IMR-90 (cell line): Measurements from ENCODE around the gene FAM151A. TPM values are rescaled to one million over a fixed set of nuclear protein-coding genes. Genes with fewer than 3 reads are reported as not detected.

Source experiments
- ATAC-seq: fragments of 200-7000 bp; cut with Tn5 transposase; 2 replicates; pipeline ENCODE4 v1.9.1; 2020; ENCODE audit warnings: low read depth, mild to moderate bottlenecking, moderate library complexity
- BruUV-seq: library from RNA; stranded (reverse); fragments of 400-500 nt; replicated peaks from 2 replicates; lab custom pipeline; 2021; lab: Mats Ljungman, UMichigan
- CTCF ChIA-PET: fragments of 300-600 bp; formaldehyde crosslinking; extraction: SDS; loops from one replicate; lab custom pipeline; 2021; ENCODE audit warnings: antibody characterized with exemption; lab: Yijun Ruan, JAX
- POLR2A ChIA-PET: fragments of 300-600 bp; sonication (Branson Sonifier 250); formaldehyde crosslinking; loops from one replicate; lab custom pipeline; 2022; ENCODE audit warnings: antibody characterized with exemption; ENCODE audit not compliant: unreplicated experiment; lab: Charles Lee
- DNase-seq: peaks from one replicate; pipeline ENCODE4 v3.0.0; 2013
- H2AFZ ChIP-seq: replicated peaks from 2 replicates; pipeline ENCODE3; 2013; ENCODE audit warnings: low read length, mild to moderate bottlenecking; ENCODE audit not compliant: poor library complexity
- H2AK5ac ChIP-seq: 2 replicates; pipeline ENCODE4 v1.6.1; 2013; ENCODE audit warnings: low read depth, low read length, inconsistent platforms
- H2AK9ac ChIP-seq: replicated peaks from 2 replicates; pipeline ENCODE3; 2013; ENCODE audit warnings: mild to moderate bottlenecking, low read depth, low read length, moderate library complexity; ENCODE audit not compliant: poor library complexity
- H2BK120ac ChIP-seq: 2 replicates; pipeline ENCODE4 v1.6.1; 2013; ENCODE audit warnings: low read depth, low read length, inconsistent platforms
- H2BK15ac ChIP-seq: 3 replicates; pipeline ENCODE4 v1.6.1; 2013; ENCODE audit warnings: low read depth, low read length, inconsistent platforms
- H2BK20ac ChIP-seq: 2 replicates; pipeline ENCODE4 v1.6.1; 2013; ENCODE audit warnings: low read depth, mild to moderate bottlenecking, inconsistent platforms, low read length, moderate library complexity
- H2BK5ac ChIP-seq: 2 replicates; pipeline ENCODE4 v1.6.1; 2013; ENCODE audit warnings: mild to moderate bottlenecking, low read depth, low read length, inconsistent platforms; ENCODE audit not compliant: poor library complexity, severe bottlenecking
- H3K14ac ChIP-seq: replicated peaks from 2 replicates; pipeline ENCODE4 v1.6.1; 2013; ENCODE audit warnings: low read depth, low read length, inconsistent platforms
- H3K18ac ChIP-seq: 2 replicates; pipeline ENCODE4 v1.6.1; 2013; ENCODE audit warnings: low read depth, low read length, control low read depth
- H3K23ac ChIP-seq: 2 replicates; pipeline ENCODE4 v1.6.1; 2013; ENCODE audit warnings: low read depth, low read length, inconsistent platforms
- H3K27ac ChIP-seq: 2 replicates; pipeline ENCODE4 v1.5.1; 2013; ENCODE audit warnings: mild to moderate bottlenecking, control low read depth, low read length; ENCODE audit not compliant: insufficient read depth
- H3K27me3 ChIP-seq: 2 replicates; pipeline ENCODE4 v1.6.1; 2013; ENCODE audit warnings: low read length; ENCODE audit not compliant: control insufficient read depth, insufficient read depth
- H3K36me3 ChIP-seq: 2 replicates; pipeline ENCODE4 v1.6.1; 2013; ENCODE audit warnings: low read length, mixed read lengths; ENCODE audit not compliant: control insufficient read depth, insufficient read depth
- H3K4ac ChIP-seq: 2 replicates; pipeline ENCODE4 v1.6.1; 2013; ENCODE audit warnings: low read depth, low read length, inconsistent platforms
- H3K4me1 ChIP-seq: 2 replicates; pipeline ENCODE4 v1.6.1; 2013; ENCODE audit warnings: low read length, mixed read lengths; ENCODE audit not compliant: control insufficient read depth, insufficient read depth
- H3K4me2 ChIP-seq: 2 replicates; pipeline ENCODE4 v1.6.1; 2013; ENCODE audit warnings: low read depth, mild to moderate bottlenecking, control low read depth, low read length, moderate library complexity
- H3K4me3 ChIP-seq: 2 replicates; pipeline ENCODE4 v1.5.1; 2013; ENCODE audit warnings: low read depth, mild to moderate bottlenecking, control low read depth, low read length, moderate library complexity; ENCODE audit not compliant: insufficient read depth
- H3K56ac ChIP-seq: 2 replicates; pipeline ENCODE4 v1.6.1; 2013; ENCODE audit warnings: low read length, inconsistent platforms; ENCODE audit not compliant: insufficient read depth; ENCODE audit errors: extremely low read depth
- H3K79me1 ChIP-seq, 2 experiments: 2 replicates each; pipeline ENCODE4 v1.6.1; 2013; ENCODE audit warnings: low read length in 2 of 2, inconsistent platforms in 1 of 2, low read depth in 1 of 2
- H3K9ac ChIP-seq: 2 replicates; pipeline ENCODE4 v1.6.1; 2013; ENCODE audit warnings: low read depth, low read length, control low read depth
- H3K9me1 ChIP-seq: 2 replicates; pipeline ENCODE4 v1.6.1; 2013; ENCODE audit warnings: low read length, inconsistent platforms; ENCODE audit not compliant: insufficient read depth
- H3K9me3 ChIP-seq: 2 replicates; pipeline ENCODE4 v1.6.1; 2013; ENCODE audit warnings: low read length; ENCODE audit not compliant: control insufficient read depth, insufficient read depth
- H4K20me1 ChIP-seq: 2 replicates; pipeline ENCODE4 v1.6.1; 2013; ENCODE audit warnings: low read length, inconsistent platforms; ENCODE audit not compliant: insufficient read depth
- H4K5ac ChIP-seq: 2 replicates; pipeline ENCODE4 v1.6.1; 2013; ENCODE audit warnings: mild to moderate bottlenecking, low read depth, low read length, control low read depth
- H4K8ac ChIP-seq, 2 experiments: 2 replicates each; pipeline ENCODE4 v1.6.1; 2013; ENCODE audit warnings: low read depth in 2 of 2, low read length in 2 of 2, control low read depth in 1 of 2, inconsistent platforms in 1 of 2
- H4K91ac ChIP-seq: 2 replicates; pipeline ENCODE4 v1.6.1; 2013; ENCODE audit warnings: low read depth, low read length, inconsistent platforms; ENCODE audit not compliant: insufficient read depth
- BHLHE40 ChIP-seq: fragments of 150-350 bp; IDR thresholded peaks from 2 replicates; pipeline ENCODE4 v1.6.1; 2016; ENCODE audit warnings: mild to moderate bottlenecking, low read depth, low read length
- CHD1 ChIP-seq: IDR thresholded peaks from 2 replicates; pipeline ENCODE4 v1.6.1; 2012; ENCODE audit warnings: low read depth, low read length, improper control_type of control experiment
- FOS ChIP-seq: fragments of 150-350 bp; IDR thresholded peaks from 2 replicates; pipeline ENCODE4 v1.6.1; 2016; ENCODE audit warnings: low read depth, low read length
- MAFK ChIP-seq: IDR thresholded peaks from 2 replicates; pipeline ENCODE4 v1.6.1; 2012; ENCODE audit warnings: low read depth, low read length, improper control_type of control experiment
- MAZ ChIP-seq: IDR thresholded peaks from 2 replicates; pipeline ENCODE4 v1.6.1; 2012; ENCODE audit warnings: low read depth, mild to moderate bottlenecking, low read length, improper control_type of control experiment, moderate library complexity, borderline replicate concordance
- MXI1 ChIP-seq: IDR thresholded peaks from 2 replicates; pipeline ENCODE4 v1.6.1; 2012; ENCODE audit warnings: low read depth, mild to moderate bottlenecking, low read length, moderate library complexity, borderline replicate concordance
- NFE2L2 ChIP-seq: fragments of 150-350 bp; IDR thresholded peaks from 2 replicates; pipeline ENCODE4 v1.6.1; 2016; ENCODE audit warnings: low read depth, mild to moderate bottlenecking, low read length
- POLR2A ChIP-seq: IDR thresholded peaks from 2 replicates; pipeline ENCODE4 v1.6.1; 2012; ENCODE audit warnings: mild to moderate bottlenecking, low read depth, low read length
- RAD21 ChIP-seq: IDR thresholded peaks from 2 replicates; pipeline ENCODE4 v1.6.1; 2012; ENCODE audit warnings: low read length, improper control_type of control experiment
- RCOR1 ChIP-seq: IDR thresholded peaks from 2 replicates; pipeline ENCODE4 v1.6.1; 2012; ENCODE audit warnings: mild to moderate bottlenecking, low read length, improper control_type of control experiment; ENCODE audit not compliant: insufficient replicate concordance
- RFX5 ChIP-seq: IDR thresholded peaks from 2 replicates; pipeline ENCODE4 v1.8.0; 2012; ENCODE audit warnings: low read depth, mild to moderate bottlenecking, low read length, moderate library complexity
- SMC3 ChIP-seq: fragments of 150-350 bp; IDR thresholded peaks from 2 replicates; pipeline ENCODE4 v1.6.1; 2016; ENCODE audit warnings: low read depth, mild to moderate bottlenecking, antibody characterized with exemption, low read length, moderate library complexity
- WGBS, 2 experiments: methylation state at CpG; one replicate each; pipeline versions ENCODE4 v1.1.5 to v1.1.7; 2013; ENCODE audit warnings: missing lambda C conversion rate in 2 of 2; ENCODE audit not compliant: insufficient read length in 1 of 2; ENCODE audit errors: extremely low coverage in 2 of 2; 5-methylcytosine and 5-hydroxymethylcytosine counted together
- dilution Hi-C: fragments of 300-500 bp; cut with HindIII; formaldehyde crosslinking; loops from one replicate; pipeline ENCODE4 v1.14.3; 2018; ENCODE audit warnings: low sequenced_read_pairs; ENCODE audit not compliant: unreplicated experiment
- in situ Hi-C: fragments of 300-500 bp; cut with MboI; formaldehyde crosslinking; loops from 3 replicates; pipeline ENCODE4 v1.14.3; 2019; ENCODE audit warnings: low sequenced_read_pairs, inconsistent platforms, mixed read lengths
- intact Hi-C: fragments of 100-400 bp; cut with micrococcal nuclease; formaldehyde crosslinking; loops from 2 replicates; pipeline ENCODE4 v1.10.0; 2022
- polyA plus RNA-seq, 3 experiments: library from polyadenylated mRNA; depleted of rRNA; stranded (reverse); fragments of >200 nt; gene quantifications; 2 replicates each; pipeline ENCODE4 v1.2.3, GENCODE V29; 2012; ENCODE audit warnings: low replicate concordance in 1 of 3
- total RNA-seq: library from RNA; depleted of rRNA; stranded (reverse); fragments of >200 nt; gene quantifications from 2 replicates; pipeline ENCODE4 v1.2.3, GENCODE V29; 2012
- TF ChIP-seq, protein P1 (sequence below): fragments of 150-350 bp; IDR thresholded peaks from 2 replicates; pipeline ENCODE4 v1.6.1; 2016; ENCODE audit warnings: low read depth, mild to moderate bottlenecking, low read length, moderate library complexity, borderline replicate concordance
- TF ChIP-seq, protein P2 (sequence below): conservative IDR thresholded peaks from 2 replicates; pipeline ENCODE4 v1.5.1; 2012; ENCODE audit warnings: mild to moderate bottlenecking, low read depth, low read length, improper control_type of control experiment

Gene FAM151A
- total and polyA plus RNA-seq, 2 of the 4 experiments (the other 2 are of a cell fraction): not detected

DNA sequence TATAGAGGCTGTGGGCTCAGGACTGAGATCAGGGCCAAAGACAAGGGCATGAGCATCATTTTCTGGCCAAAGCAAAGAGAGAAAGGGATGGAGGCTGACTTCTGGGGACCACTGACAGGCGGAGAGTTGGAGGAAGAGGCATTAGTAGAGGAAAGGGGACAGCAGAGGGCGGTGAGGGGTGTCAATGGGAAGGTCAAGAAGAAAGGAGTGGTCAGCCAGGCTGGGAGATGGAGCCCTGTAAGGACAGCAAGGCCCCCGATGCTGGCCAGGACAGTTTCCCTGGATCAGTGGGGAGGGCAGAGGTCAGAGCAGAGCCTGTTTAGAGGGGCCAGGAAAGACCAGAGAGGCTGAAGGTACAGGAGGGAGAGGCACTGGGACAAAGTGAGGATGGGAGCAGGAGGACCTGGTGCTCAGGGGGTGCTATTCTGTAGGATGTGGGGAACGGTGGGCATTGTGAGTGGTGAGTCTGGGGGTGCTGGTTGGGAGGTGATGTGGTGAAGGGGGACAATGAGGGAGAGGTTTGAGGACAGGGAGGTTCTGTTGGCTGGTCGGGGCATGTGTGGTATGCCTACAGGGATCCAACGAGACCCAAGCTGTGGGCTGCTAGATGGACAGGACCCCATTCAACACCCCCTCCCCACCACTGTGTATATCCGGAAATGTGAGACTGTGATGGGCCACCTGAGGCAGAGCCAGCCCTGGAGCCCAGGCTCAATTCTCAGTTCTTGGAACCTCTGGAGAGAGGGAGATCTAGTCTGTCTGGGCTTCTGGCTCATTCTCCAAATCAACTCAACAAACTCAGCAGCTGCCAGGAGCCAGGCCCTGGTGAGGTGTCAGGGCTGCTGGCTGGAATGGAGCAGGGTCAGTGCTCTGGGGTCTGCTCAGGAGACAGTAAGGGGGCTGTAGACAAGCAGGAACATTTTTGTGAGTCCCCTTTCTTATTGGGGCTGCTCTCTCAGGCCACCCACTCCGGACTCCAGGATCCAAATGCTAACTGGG is 1.4 kb upstream of the FAM151A start (continued):
- TF ChIP-seq MAFK (no peak), CHD1 (no peak)

DNA sequence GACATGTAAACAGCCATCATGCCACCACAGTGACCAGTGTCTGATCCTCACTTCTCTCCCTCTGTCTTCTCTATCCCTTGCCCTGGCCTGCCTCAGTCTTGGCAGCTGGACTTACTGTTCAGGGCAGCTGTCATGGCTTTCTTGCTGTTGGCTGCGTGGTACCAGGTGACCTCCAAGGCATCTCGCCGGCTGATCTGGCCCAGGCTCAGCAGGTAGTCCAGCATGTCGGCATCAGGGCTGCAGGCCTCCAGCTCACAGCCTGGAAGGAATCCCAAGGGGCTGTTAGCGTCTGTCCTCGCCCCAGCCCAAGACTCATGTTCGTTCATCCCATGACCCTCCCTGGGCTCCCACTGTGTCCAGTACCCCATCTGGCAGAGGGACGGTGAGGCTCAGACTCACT is 3.6 kb downstream of the FAM151A start:
- H3K79me1 ChIP-seq: no peaks in the 10 kb centered on the region
- intact Hi-C loops: no loop called here
- no peaks in the 10 kb centered on the region for H4K20me1 ChIP-seq
- TF ChIP-seq RFX5 (no peak), RAD21 (no peak), MXI1 (no peak), MAZ (no peak), POLR2A (no peak), CHD1 (no peak), MAFK (no peak), SMC3 (no peak), FOS (no peak), RCOR1 (no peak), NFE2L2 (no peak), BHLHE40 (no peak)
- TF ChIP-seq, protein P1, sequence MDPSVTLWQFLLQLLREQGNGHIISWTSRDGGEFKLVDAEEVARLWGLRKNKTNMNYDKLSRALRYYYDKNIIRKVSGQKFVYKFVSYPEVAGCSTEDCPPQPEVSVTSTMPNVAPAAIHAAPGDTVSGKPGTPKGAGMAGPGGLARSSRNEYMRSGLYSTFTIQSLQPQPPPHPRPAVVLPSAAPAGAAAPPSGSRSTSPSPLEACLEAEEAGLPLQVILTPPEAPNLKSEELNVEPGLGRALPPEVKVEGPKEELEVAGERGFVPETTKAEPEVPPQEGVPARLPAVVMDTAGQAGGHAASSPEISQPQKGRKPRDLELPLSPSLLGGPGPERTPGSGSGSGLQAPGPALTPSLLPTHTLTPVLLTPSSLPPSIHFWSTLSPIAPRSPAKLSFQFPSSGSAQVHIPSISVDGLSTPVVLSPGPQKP: no peak
- TF ChIP-seq, protein P2, sequence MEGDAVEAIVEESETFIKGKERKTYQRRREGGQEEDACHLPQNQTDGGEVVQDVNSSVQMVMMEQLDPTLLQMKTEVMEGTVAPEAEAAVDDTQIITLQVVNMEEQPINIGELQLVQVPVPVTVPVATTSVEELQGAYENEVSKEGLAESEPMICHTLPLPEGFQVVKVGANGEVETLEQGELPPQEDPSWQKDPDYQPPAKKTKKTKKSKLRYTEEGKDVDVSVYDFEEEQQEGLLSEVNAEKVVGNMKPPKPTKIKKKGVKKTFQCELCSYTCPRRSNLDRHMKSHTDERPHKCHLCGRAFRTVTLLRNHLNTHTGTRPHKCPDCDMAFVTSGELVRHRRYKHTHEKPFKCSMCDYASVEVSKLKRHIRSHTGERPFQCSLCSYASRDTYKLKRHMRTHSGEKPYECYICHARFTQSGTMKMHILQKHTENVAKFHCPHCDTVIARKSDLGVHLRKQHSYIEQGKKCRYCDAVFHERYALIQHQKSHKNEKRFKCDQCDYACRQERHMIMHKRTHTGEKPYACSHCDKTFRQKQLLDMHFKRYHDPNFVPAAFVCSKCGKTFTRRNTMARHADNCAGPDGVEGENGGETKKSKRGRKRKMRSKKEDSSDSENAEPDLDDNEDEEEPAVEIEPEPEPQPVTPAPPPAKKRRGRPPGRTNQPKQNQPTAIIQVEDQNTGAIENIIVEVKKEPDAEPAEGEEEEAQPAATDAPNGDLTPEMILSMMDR: no peak

More for the DNA sequence above, 3.6 kb downstream of the FAM151A start:
- Histone ChIP-seq H3K27me3 (peaks cover 43% of the 10 kb centered on the region), H2AK5ac (no peak overlapping the region), H2AK9ac (no peak overlapping the region), H4K91ac (no peak overlapping the region), H3K56ac (no peak overlapping the region), H2AFZ (no peak overlapping the region), H3K9ac (no peak overlapping the region), H3K4me1 (no peaks in the 10 kb centered on the region), H4K5ac (no peak overlapping the region), H3K23ac (no peak overlapping the region), H3K4ac (no peak overlapping the region), H3K27ac (no peak overlapping the region), H2BK20ac (no peak overlapping the region), H3K9me3 (no peaks in the 10 kb centered on the region), H3K4me3 (no peak overlapping the region), H3K18ac (no peak overlapping the region), H3K4me2 (no peak overlapping the region), H2BK15ac (no peak overlapping the region), H3K9me1 (no peaks in the 10 kb centered on the region), H2BK120ac (no peak overlapping the region), H4K8ac (no peak overlapping the region), H3K14ac (no peak overlapping the region), H3K36me3 (no peaks in the 10 kb centered on the region), H2BK5ac (no peak overlapping the region)
- 61% methylated on average over 4 of the region's 8 CpGs; no CpG with 5 or more reads in 1 of the 2 experiments for WGBS, 2 experiments
- CTCF ChIA-PET: no interaction called here
- no peak for DNase-seq
- in situ Hi-C loops (no loop called here), dilution Hi-C loops (no loop called here)
- ATAC-seq: no peak
- no TSS peak for BruUV-seq
- POLR2A ChIA-PET: no interaction called here
